ENCODE results near the gene ATP13A2. TPM values are rescaled to one million over a fixed set of nuclear protein-coding genes. Genes with fewer than 3 reads are reported as not detected.
"Not testable (repeated sequence)": the region's sequence is repeated elsewhere in the genome, so short reads cannot be mapped to it uniquely, and the experiment has no call there.

Gene ATP13A2
- total RNA-seq, 1 donor from 2014 or later, result 47.6 TPM

- H3K4me3 Mint-ChIP-seq (ENCODE audit: low read depth), result no peak overlapping the region
- no peaks in the 10 kb centered on the region for H3K36me3 Mint-ChIP-seq (ENCODE audit: low read depth)
- no peaks in the 10 kb centered on the region for H3K9me3 Mint-ChIP-seq
- no peak for DNase-seq (ENCODE audit: low spot score)
- H3K27me3 Mint-ChIP-seq (ENCODE audit: low read depth), result no peaks in the 10 kb centered on the region
- H3K4me1 Mint-ChIP-seq (ENCODE audit: low read depth), result no peaks in the 10 kb centered on the region
- intact Hi-C loops (cut with micrococcal nuclease), result loop anchor here (10.0 kb wide), 1 partner anchor 46 kb away; the partner anchor contains the start of gene ATP13A2
- H3K27ac Mint-ChIP-seq, result no peak overlapping the region
Measured at GRCh38 chr1:16968372-16968771, 43.4 kb downstream of the ATP13A2 start.

DNA sequence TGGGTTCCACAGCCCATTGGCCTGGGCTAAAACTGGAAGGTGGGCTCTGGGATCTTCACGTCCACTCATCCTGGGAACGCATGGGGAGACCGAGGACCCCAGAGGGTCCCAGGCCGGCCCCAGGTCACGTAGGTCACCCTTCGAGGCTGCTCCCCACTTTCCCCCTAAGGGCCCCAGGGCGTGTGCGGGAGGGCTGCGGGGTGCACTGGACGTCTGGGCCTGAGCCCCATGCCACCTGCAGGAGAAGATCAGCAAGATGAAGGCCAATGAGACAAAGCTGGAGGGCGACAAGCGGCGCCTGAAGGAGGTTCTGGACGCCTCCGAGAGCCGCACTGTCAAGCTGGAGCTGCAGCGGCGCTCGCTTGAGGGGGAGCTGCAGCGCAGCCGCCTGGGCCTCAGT lies 43.8 kb downstream of the ATP13A2 start:
- no peak overlapping the region for H3K4me3 Mint-ChIP-seq (ENCODE audit: low read depth)
- DNase-seq (ENCODE audit: low spot score), result no peak
- intact Hi-C loops (cut with micrococcal nuclease), result loop anchor here (10.0 kb wide), 1 partner anchor 47 kb away; the partner anchor contains the start of gene ATP13A2
- H3K27me3 Mint-ChIP-seq (ENCODE audit: low read depth), result no peaks in the 10 kb centered on the region
- no peaks in the 10 kb centered on the region for H3K9me3 Mint-ChIP-seq
- no peak overlapping the region for H3K27ac Mint-ChIP-seq
- no peaks in the 10 kb centered on the region for H3K36me3 Mint-ChIP-seq (ENCODE audit: low read depth)
- no peaks in the 10 kb centered on the region for H3K4me1 Mint-ChIP-seq (ENCODE audit: low read depth)

- intact Hi-C loops (cut with micrococcal nuclease), result loop anchor here (10.0 kb wide), 1 partner anchor 48 kb away; the partner anchor contains the start of gene ATP13A2
- H3K4me3 Mint-ChIP-seq (ENCODE audit: low read depth), result no peak overlapping the region
- H3K27ac Mint-ChIP-seq, result no peak overlapping the region
- no peaks in the 10 kb centered on the region for H3K36me3 Mint-ChIP-seq (ENCODE audit: low read depth)
- H3K9me3 Mint-ChIP-seq, result no peaks in the 10 kb centered on the region
- no peaks in the 10 kb centered on the region for H3K27me3 Mint-ChIP-seq (ENCODE audit: low read depth)
- H3K4me1 Mint-ChIP-seq (ENCODE audit: low read depth), result no peaks in the 10 kb centered on the region
- no peak for DNase-seq (ENCODE audit: low spot score)
Measured at GRCh38 chr1:16967095-16967575, 44.6 kb downstream of the ATP13A2 start.

DNA sequence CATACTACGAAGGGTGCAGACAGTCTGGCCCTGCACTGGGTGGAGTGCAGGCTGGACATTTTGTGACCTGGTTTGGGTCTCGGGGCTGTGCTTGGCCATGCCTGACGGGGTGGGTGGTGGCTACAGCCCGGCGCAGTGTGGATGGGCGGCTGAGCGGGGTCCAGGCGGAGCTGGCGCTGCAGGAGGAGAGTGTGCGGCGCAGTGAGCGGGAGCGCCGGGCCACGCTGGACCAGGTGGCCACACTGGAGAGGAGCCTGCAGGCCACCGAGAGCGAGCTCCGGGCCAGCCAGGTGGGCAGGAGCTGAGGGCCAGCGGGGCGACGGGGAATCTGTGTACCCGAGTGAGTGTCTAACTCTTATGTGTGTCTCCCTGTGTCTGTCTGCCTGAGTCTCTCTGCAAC lies 45.4 kb downstream of the ATP13A2 start:
- H3K27ac Mint-ChIP-seq, result no peak overlapping the region

DNA sequence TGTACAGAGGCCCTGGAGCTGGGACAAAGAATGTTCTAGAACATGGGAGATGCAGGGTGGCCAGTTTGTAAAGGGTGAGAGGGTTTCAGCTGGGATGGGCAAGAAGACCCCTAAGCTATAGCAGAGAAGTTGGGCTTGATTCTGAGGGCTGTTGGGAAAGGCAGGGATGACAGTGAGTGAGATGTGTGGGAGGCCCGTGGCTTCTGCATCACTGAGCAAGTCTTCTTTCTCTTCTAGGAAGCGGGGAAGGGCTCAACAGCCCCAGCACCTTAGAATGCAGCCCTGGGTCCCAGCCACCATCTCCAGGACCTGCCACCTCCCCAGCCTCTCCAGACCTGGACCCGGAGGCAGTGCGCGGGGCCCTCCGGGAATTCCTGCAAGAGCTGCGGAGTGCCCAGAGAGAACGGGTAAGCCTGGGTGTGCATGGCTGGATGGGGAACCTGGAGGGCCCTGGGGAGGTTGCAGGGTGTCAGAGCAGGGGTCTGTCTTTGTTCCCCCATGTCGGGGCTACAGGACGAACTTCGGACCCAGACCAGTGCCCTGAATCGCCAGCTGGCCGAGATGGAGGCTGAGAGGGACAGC lies 46.2 kb downstream of the ATP13A2 start:
- intact Hi-C loops (cut with micrococcal nuclease), result loop anchor here (10.0 kb wide), 1 partner anchor 49 kb away; the partner anchor contains the start of gene ATP13A2

More for the DNA sequence above, 45.4 kb downstream of the ATP13A2 start:
- no peaks in the 10 kb centered on the region for H3K27me3 Mint-ChIP-seq (ENCODE audit: low read depth)
- DNase-seq (ENCODE audit: low spot score), result no peak
- no peak overlapping the region for H3K4me3 Mint-ChIP-seq (ENCODE audit: low read depth)
- no peaks in the 10 kb centered on the region for H3K9me3 Mint-ChIP-seq
- no peaks in the 10 kb centered on the region for H3K36me3 Mint-ChIP-seq (ENCODE audit: low read depth)
- peaks cover 4% of the 10 kb centered on the region for H3K4me1 Mint-ChIP-seq (ENCODE audit: low read depth)
- intact Hi-C loops (cut with micrococcal nuclease), result loop anchor here (10.0 kb wide), 1 partner anchor 49 kb away; the partner anchor contains the start of gene ATP13A2

GRCh38 chr1:16964169-16964568 lies 47.6 kb downstream of the ATP13A2 start:
- not testable (repeated sequence) for H3K9me3 Mint-ChIP-seq; DNase-seq (ENCODE audit: low spot score)

More for the DNA sequence above, 46.2 kb downstream of the ATP13A2 start:
- Mint-ChIP-seq H3K27ac (no peak overlapping the region), H3K27me3 (ENCODE audit: low read depth) (no peaks in the 10 kb centered on the region), H3K36me3 (ENCODE audit: low read depth) (no peaks in the 10 kb centered on the region), H3K4me1 (ENCODE audit: low read depth) (peaks cover 4% of the 10 kb centered on the region), H3K4me3 (ENCODE audit: low read depth) (no peak overlapping the region), H3K9me3 (no peaks in the 10 kb centered on the region)
- no peak for DNase-seq (ENCODE audit: low spot score)

DNA sequence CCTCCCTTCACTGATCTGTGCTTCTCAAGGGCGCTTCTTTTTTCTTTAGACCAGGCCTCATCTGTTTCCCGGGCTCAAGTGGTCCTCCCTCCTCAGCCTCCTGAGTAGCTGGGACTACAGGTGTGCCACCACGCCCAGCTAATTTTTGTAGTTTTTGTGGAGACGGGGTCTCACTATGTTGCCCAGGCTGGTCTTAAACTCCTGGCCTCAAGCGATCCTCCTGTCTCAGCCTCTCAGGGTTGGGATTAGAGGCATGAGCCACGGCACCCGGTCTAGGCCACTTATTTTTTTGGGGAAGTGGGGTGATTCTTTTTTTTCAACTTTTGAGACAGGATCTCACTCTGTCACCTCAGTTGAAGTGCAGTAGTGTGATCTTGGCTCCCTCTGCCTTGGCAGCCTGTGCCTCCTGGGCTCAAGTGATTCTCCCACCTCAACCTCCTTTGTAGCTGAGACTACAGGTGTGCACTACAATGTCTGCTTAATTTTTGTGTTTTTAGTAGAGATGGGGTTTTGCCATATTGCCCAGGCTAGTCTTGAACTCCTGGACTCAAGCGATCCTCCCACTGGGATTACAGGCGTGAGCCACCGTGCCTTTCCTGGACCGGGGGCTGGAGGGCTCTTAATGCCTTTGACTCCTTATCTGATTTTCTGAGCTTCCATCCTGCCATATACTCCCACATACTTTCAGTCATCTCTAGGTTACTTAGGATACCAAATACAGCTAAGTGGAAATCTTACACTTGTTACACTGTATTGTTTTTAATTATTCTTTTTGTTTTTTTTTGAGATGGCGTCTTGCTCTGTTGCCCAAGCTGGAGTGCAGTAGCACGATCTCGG lies 50.2 kb downstream of the ATP13A2 start:
- H3K4me3 Mint-ChIP-seq (ENCODE audit: low read depth), result peak overlapping the region; percentile 64

More at GRCh38 chr1:16964169-16964568, 47.6 kb downstream of the ATP13A2 start:
- H3K27ac Mint-ChIP-seq; H3K27me3 Mint-ChIP-seq (ENCODE audit: low read depth); H3K4me3 Mint-ChIP-seq (ENCODE audit: low read depth); H3K4me1 Mint-ChIP-seq (ENCODE audit: low read depth); H3K36me3 Mint-ChIP-seq (ENCODE audit: low read depth): not testable (repeated sequence)
- intact Hi-C loops (cut with micrococcal nuclease), result loop anchor here (10.0 kb wide), 1 partner anchor 51 kb away; the partner anchor contains the start of gene ATP13A2

GRCh38 chr1:16960560-16961296 lies 51.0 kb downstream of the ATP13A2 start:
- peak overlapping the region; percentile 69 for H3K4me3 Mint-ChIP-seq (ENCODE audit: low read depth)
- H3K9me3 Mint-ChIP-seq, result no peaks in the 10 kb centered on the region
- H3K27me3 Mint-ChIP-seq (ENCODE audit: low read depth), result no peaks in the 10 kb centered on the region
- H3K36me3 Mint-ChIP-seq (ENCODE audit: low read depth), result no peaks in the 10 kb centered on the region
- H3K27ac Mint-ChIP-seq, result no peak overlapping the region
- intact Hi-C loops (cut with micrococcal nuclease), result loop anchor here (2.0 to 10.0 kb wide), 2 partner anchors 54 to 94 kb away; partner anchors contain the start of genes ATP13A2 and SDHB
- peak; percentile 76 for DNase-seq (ENCODE audit: low spot score)
- H3K4me1 Mint-ChIP-seq (ENCODE audit: low read depth), result peaks cover 9% of the 10 kb centered on the region

More for the DNA sequence above, 50.2 kb downstream of the ATP13A2 start:
- Mint-ChIP-seq H3K27me3 (ENCODE audit: low read depth) (no peaks in the 10 kb centered on the region), H3K4me1 (ENCODE audit: low read depth) (peaks cover 9% of the 10 kb centered on the region), H3K36me3 (ENCODE audit: low read depth) (no peaks in the 10 kb centered on the region), H3K9me3 (no peaks in the 10 kb centered on the region), H3K27ac (no peak overlapping the region)
- intact Hi-C loops (cut with micrococcal nuclease), result loop anchor here (2.0 to 10.0 kb wide), 2 partner anchors 53 to 93 kb away; partner anchors contain the start of genes ATP13A2 and SDHB
- DNase-seq (ENCODE audit: low spot score), result no peak

GRCh38 chr1:16958475-16958874 lies 53.3 kb downstream of the ATP13A2 start:
- Mint-ChIP-seq H3K27ac (no peak overlapping the region), H3K27me3 (ENCODE audit: low read depth) (no peaks in the 10 kb centered on the region), H3K9me3 (no peaks in the 10 kb centered on the region), H3K4me1 (ENCODE audit: low read depth) (peaks cover 9% of the 10 kb centered on the region), H3K4me3 (ENCODE audit: low read depth) (no peak overlapping the region), H3K36me3 (ENCODE audit: low read depth) (no peaks in the 10 kb centered on the region)
- intact Hi-C loops (cut with micrococcal nuclease), result no loop called here
- no peak for DNase-seq (ENCODE audit: low spot score)

DNA sequence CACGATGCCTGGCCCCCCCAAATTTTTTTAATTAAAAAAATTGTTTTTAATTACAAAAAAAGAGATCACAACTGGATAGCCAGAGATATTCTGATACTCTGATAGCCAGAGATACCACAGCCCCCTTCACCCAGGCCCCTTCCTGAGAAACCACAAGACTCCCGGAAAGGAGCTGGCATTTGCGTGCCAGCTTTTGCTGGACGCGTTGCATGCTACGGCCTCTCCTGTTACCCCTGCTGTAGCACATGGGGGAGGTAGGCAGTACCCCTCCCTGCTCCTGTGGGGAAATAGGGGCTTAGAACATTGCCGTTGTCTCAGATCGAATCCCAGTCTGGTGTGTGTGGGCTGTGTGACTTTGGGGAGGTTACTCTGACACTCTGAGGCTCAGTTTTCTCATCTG lies 54.0 kb downstream of the ATP13A2 start:
- DNase-seq (ENCODE audit: low spot score), result no peak
- intact Hi-C loops (cut with micrococcal nuclease), result no loop called here
- Mint-ChIP-seq H3K9me3 (no peaks in the 10 kb centered on the region), H3K4me3 (ENCODE audit: low read depth) (no peak overlapping the region), H3K27me3 (ENCODE audit: low read depth) (no peaks in the 10 kb centered on the region), H3K27ac (no peak overlapping the region), H3K36me3 (ENCODE audit: low read depth) (no peaks in the 10 kb centered on the region), H3K4me1 (ENCODE audit: low read depth) (peaks cover 9% of the 10 kb centered on the region)

- H3K9me3 Mint-ChIP-seq, result no peaks in the 10 kb centered on the region
- DNase-seq (ENCODE audit: low spot score), result no peak
- peaks cover 7% of the 10 kb centered on the region for H3K4me1 Mint-ChIP-seq (ENCODE audit: low read depth)
- intact Hi-C loops (cut with micrococcal nuclease), result no loop called here
- no peak overlapping the region for H3K4me3 Mint-ChIP-seq (ENCODE audit: low read depth)
- no peak overlapping the region for H3K27ac Mint-ChIP-seq
- no peaks in the 10 kb centered on the region for H3K36me3 Mint-ChIP-seq (ENCODE audit: low read depth)
- no peaks in the 10 kb centered on the region for H3K27me3 Mint-ChIP-seq (ENCODE audit: low read depth)
Measured at GRCh38 chr1:16956775-16957174, 55.0 kb downstream of the ATP13A2 start.

DNA sequence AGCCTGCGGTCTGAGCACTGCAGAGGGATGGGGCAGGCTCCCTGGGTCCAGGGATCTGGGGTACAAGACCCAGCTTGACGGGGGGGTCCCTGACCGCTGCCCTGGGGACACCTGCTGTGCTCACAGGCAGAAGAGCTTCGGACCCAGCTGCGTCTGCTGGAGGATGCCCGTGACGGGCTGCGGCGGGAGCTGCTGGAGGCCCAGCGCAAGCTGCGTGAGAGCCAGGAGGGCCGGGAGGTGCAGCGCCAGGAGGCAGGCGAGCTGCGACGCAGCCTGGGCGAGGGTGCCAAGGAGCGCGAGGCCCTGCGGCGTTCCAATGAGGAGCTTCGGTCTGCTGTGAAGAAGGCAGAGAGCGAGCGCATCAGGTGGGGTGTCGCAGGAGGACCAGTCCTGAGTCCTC lies 56.5 kb downstream of the ATP13A2 start:
- no peak for DNase-seq (ENCODE audit: low spot score)
- peaks cover under 1% of the 10 kb centered on the region for H3K4me1 Mint-ChIP-seq (ENCODE audit: low read depth)
- no peaks in the 10 kb centered on the region for H3K36me3 Mint-ChIP-seq (ENCODE audit: low read depth)
- H3K27me3 Mint-ChIP-seq (ENCODE audit: low read depth), result no peaks in the 10 kb centered on the region
- intact Hi-C loops (cut with micrococcal nuclease), result no loop called here
- no peak overlapping the region for H3K4me3 Mint-ChIP-seq (ENCODE audit: low read depth)
- H3K9me3 Mint-ChIP-seq, result no peaks in the 10 kb centered on the region
- H3K27ac Mint-ChIP-seq, result no peak overlapping the region
